HEK293 (cell line): ENCODE data around the gene RNF148.

ENCODE experiments used
- CTCF ChIA-PET: fragments of 350-600 bp; formaldehyde crosslinking; extraction: SDS; loops from one replicate; lab custom pipeline; 2021; ENCODE audit warnings: antibody characterized with exemption; lab: Yijun Ruan, JAX
- POLR2A ChIA-PET: fragments of 300-600 bp; formaldehyde crosslinking; extraction: SDS; loops from one replicate; lab custom pipeline; 2020; ENCODE audit warnings: antibody characterized with exemption, inconsistent platforms; lab: Yijun Ruan, JAX
- H3K27ac ChIP-seq: fragments of 200-500 bp; sonication (Bioruptor generic); 2 replicates; pipeline ENCODE4 v1.5.1; 2014; ENCODE audit warnings: low read depth, low read length, control low read depth, inconsistent platforms; ENCODE audit errors: extremely low read depth
- H3K36me3 ChIP-seq, 2 experiments: fragments of 200-500 bp in 1 of 2; sonication (Bioruptor generic) in 1 of 2; 1 replicate in 1 of 2; 2 replicates in 1 of 2; pipeline ENCODE4 v1.5.1; 2014 to 2017; ENCODE audit warnings: inconsistent platforms in 2 of 2, low read length in 2 of 2; ENCODE audit not compliant: control insufficient read depth in 2 of 2, insufficient read depth in 1 of 2
- H3K4me1 ChIP-seq: fragments of 200-500 bp; sonication (Bioruptor generic); 2 replicates; pipeline ENCODE4 v1.5.1; 2014; ENCODE audit warnings: mild to moderate bottlenecking, low read length, inconsistent platforms; ENCODE audit not compliant: control insufficient read depth, insufficient read depth
- H3K4me3 ChIP-seq: 2 replicates; pipeline ENCODE4 v1.5.1; 2011; ENCODE audit warnings: low read depth, mild to moderate bottlenecking, control low read depth, low read length, moderate library complexity
- H3K9me3 ChIP-seq: fragments of 200-500 bp; sonication (Bioruptor generic); 2 replicates; pipeline ENCODE4 v1.5.1; 2014; ENCODE audit warnings: low read depth, low read length, inconsistent platforms; ENCODE audit not compliant: control insufficient read depth, insufficient read depth
- GLIS1 ChIP-seq: fragments of 450-650 bp; formaldehyde crosslinking; IDR thresholded peaks from 2 replicates; pipeline ENCODE4 v1.5.1; 2016; ENCODE audit warnings: missing biosample characterization, missing genetic modification characterization
- HIC1 ChIP-seq: fragments of 450-650 bp; formaldehyde crosslinking; IDR thresholded peaks from 2 replicates; pipeline ENCODE4 v1.5.1; 2016; ENCODE audit warnings: missing biosample characterization, missing genetic modification characterization
- MYNN ChIP-seq: fragments of 450-650 bp; formaldehyde crosslinking; IDR thresholded peaks from 2 replicates; pipeline ENCODE4 v1.5.1; 2016; ENCODE audit warnings: missing biosample characterization, missing genetic modification characterization, borderline replicate concordance
- PRDM4 ChIP-seq: fragments of 450-650 bp; formaldehyde crosslinking; IDR thresholded peaks from 2 replicates; pipeline ENCODE4 v1.5.1; 2017; ENCODE audit warnings: missing biosample characterization, missing genetic modification characterization
- REPIN1 ChIP-seq: fragments of 450-650 bp; formaldehyde crosslinking; IDR thresholded peaks from 2 replicates; pipeline ENCODE4 v1.5.1; 2017; ENCODE audit warnings: missing biosample characterization, missing genetic modification characterization, low read depth
- SP3 ChIP-seq: fragments of 450-650 bp; formaldehyde crosslinking; IDR thresholded peaks from 2 replicates; pipeline ENCODE4 v1.5.1; 2016; ENCODE audit warnings: missing biosample characterization, missing genetic modification characterization
- ZBTB11 ChIP-seq: fragments of 450-650 bp; formaldehyde crosslinking; conservative IDR thresholded peaks from 2 replicates; pipeline ENCODE4 v1.5.1; 2016; ENCODE audit warnings: low read depth, missing biosample characterization, missing genetic modification characterization
- ZNF114 ChIP-seq: fragments of 450-650 bp; formaldehyde crosslinking; IDR thresholded peaks from 2 replicates; pipeline ENCODE4 v1.5.0; 2017; ENCODE audit warnings: missing biosample characterization, missing genetic modification characterization
- ZNF175 ChIP-seq: fragments of 450-650 bp; formaldehyde crosslinking; IDR thresholded peaks from 2 replicates; pipeline ENCODE4 v1.5.1; 2016; ENCODE audit warnings: missing biosample characterization, missing genetic modification characterization
- ZNF292 ChIP-seq: fragments of 450-650 bp; formaldehyde crosslinking; IDR thresholded peaks from 2 replicates; pipeline ENCODE4 v1.5.1; 2016; ENCODE audit warnings: low read depth, missing biosample characterization, missing genetic modification characterization, borderline replicate concordance
- ZNF513 ChIP-seq: fragments of 450-650 bp; IDR thresholded peaks from 2 replicates; pipeline ENCODE4 v1.5.1; 2018; ENCODE audit warnings: missing biosample characterization, missing genetic modification characterization
- ZNF560 ChIP-seq: fragments of 450-650 bp; formaldehyde crosslinking; IDR thresholded peaks from 2 replicates; pipeline ENCODE4 v1.5.1; 2017; ENCODE audit warnings: missing biosample characterization, missing genetic modification characterization, borderline replicate concordance
- ZNF768 ChIP-seq: fragments of 450-650 bp; formaldehyde crosslinking; IDR thresholded peaks from 2 replicates; pipeline ENCODE4 v1.5.1; 2018; ENCODE audit warnings: missing biosample characterization, mild to moderate bottlenecking, missing genetic modification characterization
- TF ChIP-seq, protein P1 (sequence below): fragments of 450-650 bp; formaldehyde crosslinking; IDR thresholded peaks from 2 replicates; pipeline ENCODE4 v1.5.1; 2016; ENCODE audit warnings: missing biosample characterization, missing genetic modification characterization
- TF ChIP-seq, protein P2 (sequence below): fragments of 450-650 bp; formaldehyde crosslinking; IDR thresholded peaks from 2 replicates; pipeline ENCODE4 v1.5.1; 2017; ENCODE audit warnings: missing biosample characterization, missing genetic modification characterization

RNF148 gene

DNA sequence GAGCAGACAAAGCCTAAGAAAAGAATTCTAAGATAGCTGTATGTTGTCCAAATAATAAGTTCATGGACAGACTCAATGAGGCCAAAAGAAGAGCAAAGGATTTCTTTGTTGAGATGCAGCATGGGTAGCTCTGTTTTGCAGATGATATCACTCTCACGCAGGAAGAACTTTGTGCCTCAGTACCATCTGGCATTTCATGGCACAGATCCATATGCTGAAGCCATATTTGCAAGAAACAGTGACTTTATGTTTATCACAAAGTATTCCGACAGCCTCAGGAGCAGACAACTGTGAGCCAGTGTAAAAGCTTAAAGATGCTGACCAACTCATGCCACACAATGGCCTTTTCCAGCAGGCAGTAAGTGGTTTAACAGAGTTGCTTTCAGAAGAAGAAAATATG, 45.5 kb upstream of the RNF148 start:
- H3K9me3 ChIP-seq, result no peaks in the 10 kb centered on the region
- POLR2A ChIA-PET, result no interaction called here
- no peak for TF ChIP-seq HIC1 (tag by site-specific recombination)
- no peak for TF ChIP-seq ZNF560 (tag by site-specific recombination)
- TF ChIP-seq, protein P1, sequence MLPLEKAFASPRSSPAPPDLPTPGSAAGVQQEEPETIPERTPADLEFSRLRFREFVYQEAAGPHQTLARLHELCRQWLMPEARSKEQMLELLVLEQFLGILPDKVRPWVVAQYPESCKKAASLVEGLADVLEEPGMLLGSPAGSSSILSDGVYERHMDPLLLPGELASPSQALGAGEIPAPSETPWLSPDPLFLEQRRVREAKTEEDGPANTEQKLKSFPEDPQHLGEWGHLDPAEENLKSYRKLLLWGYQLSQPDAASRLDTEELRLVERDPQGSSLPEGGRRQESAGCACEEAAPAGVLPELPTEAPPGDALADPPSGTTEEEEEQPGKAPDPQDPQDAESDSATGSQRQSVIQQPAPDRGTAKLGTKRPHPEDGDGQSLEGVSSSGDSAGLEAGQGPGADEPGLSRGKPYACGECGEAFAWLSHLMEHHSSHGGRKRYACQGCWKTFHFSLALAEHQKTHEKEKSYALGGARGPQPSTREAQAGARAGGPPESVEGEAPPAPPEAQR, result no peak
- no peak for TF ChIP-seq ZNF114 (tag by site-specific recombination)
- TF ChIP-seq REPIN1 (tag by site-specific recombination), result no peak
- no peak for TF ChIP-seq ZBTB11 (tag by site-specific recombination)
- TF ChIP-seq, all 188 proteins: peak for 0
- H3K4me3 ChIP-seq, result no peak overlapping the region
- CTCF ChIA-PET, result no interaction called here
- no peaks in the 10 kb centered on the region for H3K4me1 ChIP-seq
- no peak overlapping the region for H3K27ac ChIP-seq
- no peaks in the 10 kb centered on the region for H3K36me3 ChIP-seq

GRCh38 chr7:122746948-122747347, 44.2 kb upstream of the RNF148 start:
- CTCF ChIA-PET, result no interaction called here
- H3K4me1 ChIP-seq, result no peaks in the 10 kb centered on the region
- no peaks in the 10 kb centered on the region for H3K36me3 ChIP-seq
- no peaks in the 10 kb centered on the region for H3K9me3 ChIP-seq
- POLR2A ChIA-PET, result no interaction called here
- TF ChIP-seq ZNF768 (tag by site-specific recombination) (no peak), GLIS1 (tag by site-specific recombination) (0 out of 2 replicates have a peak, but pooled peaks have one; percentile 12)
- no peak overlapping the region for H3K4me3 ChIP-seq
- no peak overlapping the region for H3K27ac ChIP-seq

GRCh38 chr7:122743211-122743610, 40.5 kb upstream of the RNF148 start:
- no peak overlapping the region for H3K27ac ChIP-seq
- H3K36me3 ChIP-seq, result no peaks in the 10 kb centered on the region
- no peak overlapping the region for H3K4me3 ChIP-seq
- CTCF ChIA-PET, result no interaction called here
- H3K9me3 ChIP-seq, result no peaks in the 10 kb centered on the region
- H3K4me1 ChIP-seq, result no peaks in the 10 kb centered on the region
- POLR2A ChIA-PET, result no interaction called here
- no peak for TF ChIP-seq ZNF292 (tag by site-specific recombination)
- TF ChIP-seq HIC1 (tag by site-specific recombination), result no peak
- TF ChIP-seq MYNN, result no peak
- no peak for TF ChIP-seq ZNF513 (tag by site-specific recombination)
- TF ChIP-seq, protein P2, sequence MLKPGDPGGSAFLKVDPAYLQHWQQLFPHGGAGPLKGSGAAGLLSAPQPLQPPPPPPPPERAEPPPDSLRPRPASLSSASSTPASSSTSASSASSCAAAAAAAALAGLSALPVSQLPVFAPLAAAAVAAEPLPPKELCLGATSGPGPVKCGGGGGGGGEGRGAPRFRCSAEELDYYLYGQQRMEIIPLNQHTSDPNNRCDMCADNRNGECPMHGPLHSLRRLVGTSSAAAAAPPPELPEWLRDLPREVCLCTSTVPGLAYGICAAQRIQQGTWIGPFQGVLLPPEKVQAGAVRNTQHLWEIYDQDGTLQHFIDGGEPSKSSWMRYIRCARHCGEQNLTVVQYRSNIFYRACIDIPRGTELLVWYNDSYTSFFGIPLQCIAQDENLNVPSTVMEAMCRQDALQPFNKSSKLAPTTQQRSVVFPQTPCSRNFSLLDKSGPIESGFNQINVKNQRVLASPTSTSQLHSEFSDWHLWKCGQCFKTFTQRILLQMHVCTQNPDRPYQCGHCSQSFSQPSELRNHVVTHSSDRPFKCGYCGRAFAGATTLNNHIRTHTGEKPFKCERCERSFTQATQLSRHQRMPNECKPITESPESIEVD (tag by site-specific recombination), result no peak
- no peak for TF ChIP-seq ZNF175 (tag by site-specific recombination)
- TF ChIP-seq PRDM4 (tag by site-specific recombination), result no peak
- no peak for TF ChIP-seq SP3 (tag by site-specific recombination)
